NCI-H2171 (cell line): ENCODE measurements around the gene IST1.

Experiments
- DNase-seq: peaks from one replicate; lab custom pipeline; 2025; lab: John Stamatoyannopoulos, UW

The IST1 gene

DNA sequence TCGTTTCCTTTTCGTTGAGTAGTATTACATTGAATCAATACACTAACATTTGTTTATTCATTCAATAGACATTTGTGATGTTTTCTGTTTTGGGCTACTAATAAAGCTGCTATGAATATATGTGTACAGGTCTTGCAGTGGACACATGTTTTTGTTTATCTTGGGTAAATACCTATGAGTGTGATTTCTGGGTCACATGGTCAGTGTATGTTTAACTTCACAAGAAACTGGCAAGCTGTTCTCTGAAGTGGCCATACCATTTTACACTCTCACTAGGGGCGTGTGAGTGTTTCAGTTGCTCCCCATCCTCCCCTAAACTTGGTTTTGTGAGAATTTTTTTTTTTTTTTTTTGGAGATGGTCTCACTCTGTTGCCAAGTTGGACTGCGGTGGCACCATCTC, 69.9 kb downstream of the IST1 start:
- no peak for DNase-seq

DNA sequence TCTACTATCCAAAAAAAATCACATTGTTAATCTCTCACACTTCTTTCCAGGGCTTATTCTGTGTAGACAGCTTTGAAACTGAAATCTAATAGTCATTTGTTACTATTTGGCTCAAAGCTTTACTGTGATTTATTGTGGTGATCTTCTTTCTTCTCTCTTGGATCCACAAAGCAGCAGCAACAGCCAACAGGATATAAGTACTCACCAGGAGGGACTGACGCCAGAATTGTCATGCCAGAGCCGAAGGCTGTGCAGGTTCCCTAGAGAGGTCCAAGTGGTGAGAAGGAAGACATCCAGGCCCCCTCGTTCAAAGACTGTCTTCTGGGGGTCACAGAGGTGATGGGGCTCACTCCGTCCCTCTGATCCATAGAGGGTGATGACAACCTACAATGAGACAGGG, 71.6 kb downstream of the IST1 start:
- DNase-seq = no peak

DNA sequence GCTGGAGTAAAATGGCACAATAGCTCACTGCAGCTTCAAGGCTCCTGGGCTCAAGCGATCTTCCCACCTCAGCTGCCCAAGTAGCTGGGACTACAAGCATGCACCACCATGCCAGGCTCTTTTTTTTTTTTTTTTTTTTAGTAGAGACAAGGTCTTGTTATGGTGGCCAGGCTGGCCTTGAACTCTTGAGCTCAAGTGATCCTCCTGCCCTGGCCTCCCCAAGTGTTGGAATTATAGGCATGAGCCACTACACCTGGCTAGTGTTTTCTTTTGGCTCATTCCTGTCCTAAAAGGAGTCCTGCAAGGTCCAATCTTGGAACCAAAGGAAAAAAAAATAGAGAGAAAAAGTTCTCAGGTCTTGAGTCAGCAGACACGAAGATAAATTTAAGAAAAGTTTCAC, 74.0 kb downstream of the IST1 start:
- DNase-seq = no peak

DNA sequence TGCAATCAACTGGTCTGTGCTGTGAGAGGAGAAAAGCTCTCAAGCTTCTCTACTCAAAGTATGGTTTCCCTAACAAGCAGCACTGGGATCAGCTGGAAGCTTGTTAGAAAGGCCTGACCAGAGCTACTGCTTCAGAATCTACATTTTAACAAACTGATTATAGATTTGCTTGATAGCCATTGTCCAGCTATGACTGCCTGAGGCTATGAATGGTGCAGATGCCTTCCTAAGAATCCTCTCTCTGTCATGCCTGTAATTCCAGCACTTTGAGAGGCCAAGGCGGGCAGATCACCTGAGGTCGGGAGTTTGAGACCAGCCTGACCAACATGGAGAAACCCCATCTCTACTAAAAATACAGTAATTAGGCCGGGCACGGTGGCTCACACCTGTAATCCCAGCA, 76.2 kb downstream of the IST1 start:
- no peak for DNase-seq

DNA sequence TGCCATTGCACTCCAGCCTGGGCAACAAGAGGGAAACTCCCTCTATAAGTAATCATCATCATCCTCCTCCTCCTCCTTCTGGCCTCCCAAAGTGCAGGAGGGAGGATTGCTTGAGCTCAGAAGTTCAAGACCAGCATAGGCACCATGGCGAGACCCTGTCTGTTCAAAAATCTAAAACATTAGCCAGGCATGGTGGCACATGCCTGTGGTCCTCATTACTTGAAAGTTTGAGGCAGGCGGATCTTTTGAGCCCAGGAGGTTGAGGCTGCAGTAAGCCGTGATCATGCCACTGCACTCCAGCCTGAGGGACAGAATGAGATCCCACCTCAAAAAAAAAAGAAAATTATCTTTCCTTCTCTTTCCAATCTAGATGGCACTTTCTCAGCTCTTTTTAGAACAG, 77.0 kb downstream of the IST1 start:
- no peak for DNase-seq

DNA sequence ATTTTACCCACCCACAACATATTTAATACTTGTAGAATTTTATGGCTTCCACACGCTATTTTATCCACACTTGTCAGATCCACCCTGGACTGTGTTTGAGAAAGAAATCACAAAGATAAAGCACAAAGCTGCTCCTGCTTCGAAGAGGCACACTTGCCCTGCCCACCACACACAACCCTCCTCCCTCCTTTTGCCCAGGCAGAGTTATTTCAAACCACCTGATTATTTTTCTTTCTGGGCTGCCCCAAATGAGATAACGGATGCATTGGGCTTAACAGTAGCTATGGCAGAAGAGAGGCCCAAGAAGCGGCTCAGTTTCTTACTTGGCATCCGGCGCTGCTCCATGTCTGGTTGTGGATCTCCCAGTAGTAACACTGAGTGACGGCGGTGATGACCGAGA, 77.7 kb downstream of the IST1 start:
- DNase-seq = no peak

DNA sequence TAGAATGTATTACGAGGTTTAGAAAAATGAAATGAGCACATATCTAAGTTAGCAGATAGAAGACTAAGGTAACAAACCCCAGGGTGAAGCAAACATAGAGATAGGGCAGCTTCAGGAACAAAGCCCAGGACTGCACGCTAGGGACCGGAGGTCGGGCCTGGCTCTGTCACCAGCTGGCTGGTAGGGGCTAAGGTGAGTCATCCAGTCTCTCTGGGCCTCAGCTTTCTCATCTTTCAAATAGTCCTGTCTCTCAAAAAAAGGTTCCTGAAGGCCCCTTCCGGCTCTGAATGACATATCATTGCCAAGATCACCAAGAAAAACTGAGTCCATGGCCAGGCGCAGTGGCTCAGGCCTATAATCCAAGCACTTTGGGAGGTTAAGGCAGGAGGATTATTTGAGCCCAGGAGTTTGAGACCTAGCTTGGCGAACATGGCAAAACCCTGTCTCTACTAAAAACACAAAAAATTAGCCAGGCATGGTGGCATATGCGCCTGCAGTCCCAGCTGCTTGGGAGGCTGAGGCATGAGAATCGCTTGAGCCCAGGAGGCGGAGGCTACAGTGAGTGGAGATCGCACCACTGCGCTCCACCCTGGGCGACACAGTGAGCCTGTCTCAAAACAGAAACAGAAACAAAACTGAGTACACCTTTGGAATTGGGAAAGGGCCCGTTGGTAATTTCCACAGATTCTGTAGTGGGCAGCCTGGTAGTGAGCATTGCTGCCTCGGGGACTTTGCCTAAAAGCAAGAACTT, 78.9 kb downstream of the IST1 start:
- DNase-seq = no peak
